Left hindlimb (tissue), 1 donor: ENCODE results near the gene SLC43A3.
"Not testable (repeated sequence)": the region's sequence is repeated elsewhere in the genome, so short reads cannot be mapped to it uniquely, and the experiment has no call there.

Experiments
- DNase-seq: peaks from one replicate; pipeline ENCODE4 v3.0.0-alpha.2; 2018

Gene SLC43A3

GRCh38 chr11:57403802-57404147 is 23.1 kb downstream of the SLC43A3 start:
- no peak for DNase-seq

GRCh38 chr11:57403003-57403801 is 23.7 kb downstream of the SLC43A3 start:
- DNase-seq = not testable (repeated sequence)

GRCh38 chr11:57402188-57403002 is 24.5 kb downstream of the SLC43A3 start:
- no peak for DNase-seq

GRCh38 chr11:57399972-57400578 is 26.8 kb downstream of the SLC43A3 start:
- DNase-seq = no peak

- DNase-seq = no peak
Observed at GRCh38 chr11:57399221-57399620, 27.7 kb downstream of the SLC43A3 start.

GRCh38 chr11:57397394-57397990 is 29.4 kb downstream of the SLC43A3 start:
- DNase-seq = no peak

GRCh38 chr11:57396744-57397143 is 30.2 kb downstream of the SLC43A3 start:
- no peak for DNase-seq

GRCh38 chr11:57395905-57396623 is 30.9 kb downstream of the SLC43A3 start:
- DNase-seq = no peak

GRCh38 chr11:57394203-57394965 is 32.5 kb downstream of the SLC43A3 start:
- DNase-seq = no peak

- no peak for DNase-seq
Observed at GRCh38 chr11:57392763-57393105, 34.2 kb downstream of the SLC43A3 start.

- no peak for DNase-seq
Observed at GRCh38 chr11:57392066-57392762, 34.7 kb downstream of the SLC43A3 start.

GRCh38 chr11:57391539-57391938 is 35.4 kb downstream of the SLC43A3 start:
- no peak for DNase-seq

- DNase-seq = no peak
Observed at GRCh38 chr11:57391111-57391510, 35.8 kb downstream of the SLC43A3 start.

GRCh38 chr11:57390535-57390934 is 36.4 kb downstream of the SLC43A3 start, which contains the start of gene PRG2:
PRG2 (minus strand) TSS chr11:57390650; CDS start chr11:57389944, 706 bp downstream.
- DNase-seq = no peak

GRCh38 chr11:57387289-57388030 is 39.5 kb downstream of the SLC43A3 start:
- DNase-seq = no peak

GRCh38 chr11:57386178-57386940 is 40.6 kb downstream of the SLC43A3 start:
- DNase-seq = no peak

GRCh38 chr11:57380975-57381374 is 45.9 kb downstream of the SLC43A3 start, which contains the start of gene PRG3:
PRG3 (minus strand) TSS chr11:57381150; CDS start chr11:57380708, 442 bp downstream.
- DNase-seq = no peak

GRCh38 chr11:57379732-57380131 is 47.2 kb downstream of the SLC43A3 start:
- no peak for DNase-seq

GRCh38 chr11:57378186-57378585 is 48.7 kb downstream of the SLC43A3 start:
- DNase-seq = no peak
